SU-DHL-6 (cell line): Measurements from ENCODE around the gene KBTBD13.

ENCODE experiments used
- H2AFZ ChIP-seq: fragments of 200-600 bp; sonication (generic); 2 replicates; pipeline ENCODE4 v1.6.1; 2014; ENCODE audit warnings: low read depth, mild to moderate bottlenecking, moderate library complexity, mixed read lengths, antibody characterized with exemption, low read length; ENCODE audit not compliant: severe bottlenecking
- H3F3A ChIP-seq: fragments of 200-600 bp; shearing (Covaris generic); 2 replicates; pipeline ENCODE4 v1.6.0; 2016; ENCODE audit warnings: antibody characterized with exemption, mild to moderate bottlenecking; ENCODE audit not compliant: insufficient read depth
- H3K27ac ChIP-seq: fragments of 200-600 bp; sonication (generic); 2 replicates; pipeline ENCODE4 v1.5.1; 2016; ENCODE audit warnings: low read depth, mild to moderate bottlenecking, low read length, moderate library complexity, mixed read lengths
- H3K27me3 ChIP-seq: fragments of 200-600 bp; sonication (generic), shearing (Covaris generic); 2 replicates; pipeline ENCODE4 v1.6.0; 2014; ENCODE audit warnings: mild to moderate bottlenecking, low read length
- H3K36me3 ChIP-seq: fragments of 200-600 bp; sonication (generic); 2 replicates; pipeline ENCODE4 v1.6.1; 2014; ENCODE audit warnings: mild to moderate bottlenecking, low read length, mixed read lengths
- H3K4me2 ChIP-seq: fragments of 300-600, 200-600 bp; shearing (Covaris generic), sonication (generic); 2 replicates; pipeline ENCODE4 v1.6.0; 2014; ENCODE audit warnings: low read length, low read depth, mild to moderate bottlenecking; ENCODE audit not compliant: poor library complexity, severe bottlenecking
- H3K4me3 ChIP-seq: fragments of 200-600 bp; sonication (generic); 2 replicates; pipeline ENCODE4 v1.5.1; 2014; ENCODE audit warnings: antibody characterized with exemption, low read length, mild to moderate bottlenecking, mixed read lengths; ENCODE audit not compliant: insufficient read depth, poor library complexity, severe bottlenecking
- H3K79me2 ChIP-seq: fragments of 200-600 bp; sonication (generic); 2 replicates; pipeline ENCODE4 v1.6.1; 2014; ENCODE audit warnings: mild to moderate bottlenecking, low read length, moderate library complexity; ENCODE audit not compliant: insufficient read depth
- H3K9ac ChIP-seq: fragments of 200-600 bp; sonication (generic); 2 replicates; pipeline ENCODE4 v1.7.0; 2014; ENCODE audit warnings: mild to moderate bottlenecking, low read length
- H3K9me2 ChIP-seq: fragments of 200-600 bp; sonication (generic); replicated peaks from 2 replicates; pipeline ENCODE4 v1.6.1; 2014; ENCODE audit warnings: low read length; ENCODE audit not compliant: insufficient read depth
- H3K9me3 ChIP-seq: fragments of 200-600 bp; sonication (generic); 2 replicates; pipeline ENCODE4 v1.6.1; 2014; ENCODE audit warnings: low read length, mixed read lengths; ENCODE audit not compliant: insufficient read depth
- H4K20me1 ChIP-seq: fragments of 200-600 bp; sonication (generic); 2 replicates; pipeline ENCODE4 v1.6.1; 2014; ENCODE audit warnings: low read depth, mild to moderate bottlenecking, antibody characterized with exemption, low read length, moderate library complexity, mixed read lengths
- EZH2phosphoT487 ChIP-seq: fragments of 200-600 bp; sonication (generic), shearing (Covaris generic); conservative IDR thresholded peaks from 2 replicates; pipeline ENCODE4 v1.6.1; 2018; ENCODE audit warnings: mild to moderate bottlenecking, antibody characterized with exemption, low read length, moderate library complexity, mixed read lengths
- TF ChIP-seq, protein P1 (sequence below): fragments of 200-600 bp; sonication (generic); IDR thresholded peaks from one replicate; pipeline ENCODE4 v1.5.1; 2017; ENCODE audit warnings: antibody characterized with exemption, mild to moderate bottlenecking, low read length, moderate library complexity; ENCODE audit not compliant: insufficient read depth, poor library complexity, severe bottlenecking

The KBTBD13 gene

DNA sequence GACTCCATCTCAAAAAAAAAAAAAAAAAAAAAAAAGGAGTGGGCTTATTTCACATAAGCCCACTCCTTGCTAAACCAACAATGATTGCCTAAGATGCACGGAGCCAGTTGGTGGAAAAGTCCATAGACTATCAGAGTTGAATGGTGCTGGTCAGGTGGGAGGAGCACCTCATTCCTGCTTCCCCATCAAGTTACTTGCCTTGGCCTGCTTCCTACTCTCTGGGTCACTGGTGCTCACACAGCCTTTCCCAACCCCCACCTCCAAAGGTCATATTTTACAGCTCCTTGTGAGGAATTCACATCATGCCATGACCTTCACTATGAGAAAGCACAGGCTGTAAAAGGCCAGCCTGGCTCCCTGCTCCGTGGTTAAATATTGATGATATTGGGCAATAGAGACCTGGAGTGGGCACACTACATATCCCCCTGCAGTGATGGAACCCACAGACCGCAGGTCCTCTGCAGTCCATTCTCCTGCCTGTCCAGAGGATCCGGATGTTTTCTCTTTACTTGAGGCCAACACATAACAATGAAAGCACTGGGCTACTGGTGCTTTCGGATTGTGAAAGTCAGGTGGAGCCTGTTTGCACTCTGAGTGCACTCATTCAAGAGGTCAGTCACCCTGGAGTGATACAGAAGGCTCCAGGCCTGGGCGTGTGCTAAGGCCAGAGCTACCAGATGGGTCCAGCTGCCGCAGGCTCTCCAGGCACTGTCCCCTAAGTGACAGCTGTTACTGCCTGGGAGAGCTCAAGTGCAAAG, 31.6 kb upstream of the KBTBD13 start, which contains the start of gene SLC51B:
Gene SLC51B (plus strand): TSS at position 664 of the 758 bp plus-strand sequence. CDS start 4,618 bp downstream, outside the sequence.
- H3K79me2 ChIP-seq, result no peaks in the 10 kb centered on the region
- H3K27ac ChIP-seq, result no peak within 1 kb of the TSS
- no peaks in the 10 kb centered on the region for H3F3A ChIP-seq
- no peaks in the 10 kb centered on the region for H3K36me3 ChIP-seq
- no peak within 1 kb of the TSS for H3K9ac ChIP-seq
- no peaks in the 10 kb centered on the region for H3K27me3 ChIP-seq
- H2AFZ ChIP-seq, result no peak within 1 kb of the TSS
- H3K9me3 ChIP-seq, result no peaks in the 10 kb centered on the region
- no peaks in the 10 kb centered on the region for H3K9me2 ChIP-seq
- TF ChIP-seq, protein P1, sequence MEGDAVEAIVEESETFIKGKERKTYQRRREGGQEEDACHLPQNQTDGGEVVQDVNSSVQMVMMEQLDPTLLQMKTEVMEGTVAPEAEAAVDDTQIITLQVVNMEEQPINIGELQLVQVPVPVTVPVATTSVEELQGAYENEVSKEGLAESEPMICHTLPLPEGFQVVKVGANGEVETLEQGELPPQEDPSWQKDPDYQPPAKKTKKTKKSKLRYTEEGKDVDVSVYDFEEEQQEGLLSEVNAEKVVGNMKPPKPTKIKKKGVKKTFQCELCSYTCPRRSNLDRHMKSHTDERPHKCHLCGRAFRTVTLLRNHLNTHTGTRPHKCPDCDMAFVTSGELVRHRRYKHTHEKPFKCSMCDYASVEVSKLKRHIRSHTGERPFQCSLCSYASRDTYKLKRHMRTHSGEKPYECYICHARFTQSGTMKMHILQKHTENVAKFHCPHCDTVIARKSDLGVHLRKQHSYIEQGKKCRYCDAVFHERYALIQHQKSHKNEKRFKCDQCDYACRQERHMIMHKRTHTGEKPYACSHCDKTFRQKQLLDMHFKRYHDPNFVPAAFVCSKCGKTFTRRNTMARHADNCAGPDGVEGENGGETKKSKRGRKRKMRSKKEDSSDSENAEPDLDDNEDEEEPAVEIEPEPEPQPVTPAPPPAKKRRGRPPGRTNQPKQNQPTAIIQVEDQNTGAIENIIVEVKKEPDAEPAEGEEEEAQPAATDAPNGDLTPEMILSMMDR, result no peak
- no peak for TF ChIP-seq EZH2phosphoT487
- H4K20me1 ChIP-seq, result no peaks in the 10 kb centered on the region
- no peak within 1 kb of the TSS for H3K4me3 ChIP-seq
- no peak within 1 kb of the TSS for H3K4me2 ChIP-seq

DNA sequence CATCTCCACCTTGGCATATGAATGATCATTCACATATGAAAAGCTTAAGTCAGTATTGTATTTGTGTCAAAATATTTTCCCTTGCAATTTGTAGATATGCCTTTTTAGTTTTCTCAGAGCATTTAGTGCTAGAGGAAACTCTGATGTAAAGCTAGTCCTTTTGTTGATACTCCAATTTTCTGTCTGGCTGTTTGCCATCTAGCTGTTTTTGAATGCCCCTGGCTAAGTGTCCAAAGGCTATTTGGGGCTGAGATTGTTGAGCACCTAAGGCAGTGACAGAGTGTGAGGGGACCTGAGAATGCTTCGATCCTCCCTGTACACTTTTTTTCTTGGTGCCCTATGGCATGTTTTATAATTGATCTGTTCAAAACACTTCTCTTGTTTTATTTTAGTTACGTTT, 28.3 kb upstream of the KBTBD13 start:
- Histone ChIP-seq H3K27ac (no peak overlapping the region), H3K9me2 (no peaks in the 10 kb centered on the region), H3K27me3 (no peaks in the 10 kb centered on the region), H3K4me3 (no peak overlapping the region), H3K79me2 (no peaks in the 10 kb centered on the region), H3K9ac (no peak overlapping the region), H4K20me1 (no peaks in the 10 kb centered on the region), H3K36me3 (no peaks in the 10 kb centered on the region), H2AFZ (no peak overlapping the region), H3K4me2 (no peak overlapping the region), H3K9me3 (no peaks in the 10 kb centered on the region), H3F3A (no peaks in the 10 kb centered on the region)
- TF ChIP-seq, protein P1, result no peak

DNA sequence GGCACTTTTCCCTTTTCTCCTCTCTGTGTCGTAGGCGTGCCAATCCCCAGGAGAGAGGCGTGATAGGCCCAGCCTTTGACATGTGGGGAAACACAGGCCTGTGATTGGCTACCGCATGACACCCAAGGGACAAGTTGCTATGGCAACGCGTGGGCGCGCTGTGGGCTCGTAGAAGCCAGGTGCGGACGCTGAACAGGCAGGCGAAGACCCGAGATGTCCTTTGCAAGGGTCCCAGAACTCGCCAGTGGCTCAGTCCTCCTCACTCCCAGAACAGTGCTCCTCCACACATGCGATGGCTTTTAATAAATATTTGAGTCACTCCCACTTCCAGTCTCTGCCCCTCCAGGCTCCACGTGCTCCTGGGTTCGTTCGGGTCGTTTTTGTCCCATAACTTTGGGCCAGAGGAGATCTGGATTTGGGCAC, 27.1 kb upstream of the KBTBD13 start:
- H3K9me2 ChIP-seq, result no peaks in the 10 kb centered on the region
- no peak overlapping the region for H3K9ac ChIP-seq
- H3K27me3 ChIP-seq, result no peaks in the 10 kb centered on the region
- no peaks in the 10 kb centered on the region for H3K36me3 ChIP-seq
- no peaks in the 10 kb centered on the region for H3K9me3 ChIP-seq
- H3K4me3 ChIP-seq, result no peak overlapping the region
- H4K20me1 ChIP-seq, result no peaks in the 10 kb centered on the region
- TF ChIP-seq, protein P1, result no peak
- TF ChIP-seq EZH2phosphoT487, result no peak
- no peaks in the 10 kb centered on the region for H3F3A ChIP-seq
- H3K4me2 ChIP-seq, result peak overlapping the region; percentile 56
- H2AFZ ChIP-seq, result no peak overlapping the region
- no peaks in the 10 kb centered on the region for H3K79me2 ChIP-seq
- no peak overlapping the region for H3K27ac ChIP-seq
